H1 (cell line): ENCODE results near the gene MRPS12. TPM values are rescaled to one million over a fixed set of nuclear protein-coding genes. Genes with fewer than 3 reads are reported as not detected.

Source experiments
- CTCF ChIA-PET: fragments of 300-600 bp; sonication (Branson Sonifier 250); formaldehyde crosslinking; loops from one replicate; lab custom pipeline; 2021; ENCODE audit not compliant: partially characterized antibody; lab: Charles Lee
- POLR2A ChIA-PET: fragments of 300-600 bp; sonication (Branson Sonifier 250); formaldehyde crosslinking; loops from one replicate; lab custom pipeline; 2021; ENCODE audit warnings: inconsistent platforms; ENCODE audit not compliant: partially characterized antibody; lab: Charles Lee
- DNase-seq, 2 experiments: peaks; one replicate each; pipeline versions ENCODE4 v3.0.0 to v3.0.0-alpha.2; 2010 to 2022; ENCODE audit warnings: low spot score in 2 of 2, low read depth in 1 of 2, mixed read lengths in 1 of 2
- FAIRE-seq: peaks from 2 replicates; lab custom pipeline; 2011; peaks lifted over from hg19 to GRCh38; lab: Jason Lieb, UNC
- H2AFZ ChIP-seq: 2 replicates; pipeline ENCODE4 v1.8.1; 2012; ENCODE audit warnings: low read length, inconsistent platforms
- H2AK5ac ChIP-seq: 2 replicates; pipeline ENCODE4 v1.6.1; 2013; ENCODE audit warnings: low read depth, low read length
- H2BK120ac ChIP-seq: replicated peaks from 2 replicates; pipeline ENCODE3; 2013; ENCODE audit warnings: low read depth, low read length, inconsistent platforms
- H2BK12ac ChIP-seq: 2 replicates; pipeline ENCODE4 v1.6.1; 2013; ENCODE audit warnings: low read depth, low read length
- H2BK15ac ChIP-seq: 2 replicates; pipeline ENCODE4 v1.6.1; 2013; ENCODE audit warnings: low read length
- H2BK20ac ChIP-seq: 2 replicates; pipeline ENCODE4 v1.6.1; 2013; ENCODE audit warnings: low read length
- H2BK5ac ChIP-seq: 2 replicates; pipeline ENCODE4 v1.6.1; 2013; ENCODE audit warnings: low read depth, low read length
- H3K14ac ChIP-seq: 2 replicates; pipeline ENCODE4 v1.6.1; 2013; ENCODE audit warnings: inconsistent platforms; ENCODE audit not compliant: insufficient read length
- H3K18ac ChIP-seq: 2 replicates; pipeline ENCODE4 v1.6.1; 2013; ENCODE audit warnings: low read length; ENCODE audit errors: extremely low read depth
- H3K23ac ChIP-seq: 2 replicates; pipeline ENCODE4 v1.6.1; 2013; ENCODE audit warnings: inconsistent platforms; ENCODE audit not compliant: insufficient read length
- H3K23me2 ChIP-seq: 2 replicates; pipeline ENCODE4 v1.6.1; 2013; ENCODE audit warnings: low read depth, low read length
- H3K27ac ChIP-seq: 2 replicates; pipeline ENCODE4 v1.6.1; 2011; ENCODE audit warnings: low read depth, low read length, inconsistent platforms
- H3K27me3 ChIP-seq, 4 experiments: replicated peaks in 1 of 4; 1 replicate in 1 of 4; 2 replicates in 3 of 4; pipeline versions ENCODE4 v1.6.1 to v1.8.1; 2011 to 2013; ENCODE audit warnings: low read length in 3 of 4, mild to moderate bottlenecking in 3 of 4, inconsistent platforms in 2 of 4, mixed read lengths in 2 of 4, moderate library complexity in 1 of 4; ENCODE audit not compliant: control insufficient read depth in 3 of 4, insufficient read depth in 3 of 4; ENCODE audit errors: extremely low read depth in 1 of 4
- H3K36me3 ChIP-seq, 4 experiments: 2 replicates each; pipeline versions ENCODE4 v1.6.1 to v1.8.1; 2011 to 2013; ENCODE audit warnings: mild to moderate bottlenecking in 4 of 4, low read length in 3 of 4, moderate library complexity in 2 of 4, control low read depth in 1 of 4, inconsistent platforms in 1 of 4; ENCODE audit not compliant: insufficient read depth in 4 of 4, control insufficient read depth in 2 of 4
- H3K4ac ChIP-seq: replicated peaks from 2 replicates; pipeline ENCODE3; 2013; ENCODE audit warnings: low read length, low read depth, mixed read lengths, inconsistent platforms; ENCODE audit not compliant: insufficient read length
- H3K4me1 ChIP-seq, 4 experiments: replicated peaks in 1 of 4; 1 replicate in 1 of 4; 2 replicates in 3 of 4; pipeline versions ENCODE4 v1.6.1 to v1.8.1; 2011 to 2013; ENCODE audit warnings: low read length in 3 of 4, inconsistent platforms in 2 of 4, mixed read lengths in 1 of 4; ENCODE audit not compliant: insufficient read depth in 4 of 4, control insufficient read depth in 3 of 4
- H3K4me2 ChIP-seq, 2 experiments: 2 replicates each; pipeline versions ENCODE4 v1.6.1 to v1.8.1; 2011 to 2013; ENCODE audit warnings: low read depth in 2 of 2, low read length in 2 of 2, control low read depth in 1 of 2, inconsistent platforms in 1 of 2, mild to moderate bottlenecking in 1 of 2; ENCODE audit not compliant: insufficient read depth in 1 of 2
- H3K4me3 ChIP-seq, 4 experiments: fragments of 200-600, 300-600 bp in 1 of 4; sonication (generic), shearing (Covaris generic), sonication (Bioruptor Twin) in 1 of 4; 2 replicates each; pipeline versions ENCODE4 v1.5.1 to v1.8.1; 2011 to 2016; ENCODE audit warnings: low read length in 4 of 4, low read depth in 3 of 4, control low read depth in 2 of 4, inconsistent platforms in 2 of 4, mild to moderate bottlenecking in 2 of 4, mixed read lengths in 1 of 4, moderate library complexity in 1 of 4; ENCODE audit not compliant: insufficient read depth in 2 of 4; ENCODE audit errors: extremely low read depth in 1 of 4
- H3K56ac ChIP-seq: replicated peaks from 2 replicates; pipeline ENCODE3; 2013; ENCODE audit warnings: low read depth, mild to moderate bottlenecking, mixed read lengths, low read length, inconsistent platforms; ENCODE audit not compliant: insufficient read length
- H3K79me1 ChIP-seq: 2 replicates; pipeline ENCODE4 v1.6.1; 2013; ENCODE audit warnings: low read depth, low read length, control low read depth
- H3K79me2 ChIP-seq, 2 experiments: 2 replicates each; pipeline versions ENCODE4 v1.6.1 to v1.8.1; 2012 to 2013; ENCODE audit warnings: low read length in 2 of 2, mild to moderate bottlenecking in 2 of 2, inconsistent platforms in 1 of 2; ENCODE audit not compliant: insufficient read depth in 2 of 2, control insufficient read depth in 1 of 2
- H3K9ac ChIP-seq, 4 experiments: replicated peaks in 1 of 4; 1 replicate in 1 of 4; 2 replicates in 3 of 4; pipeline versions ENCODE4 v1.6.1 to v1.8.1; 2011 to 2013; ENCODE audit warnings: low read depth in 3 of 4, low read length in 3 of 4, control low read depth in 2 of 4, mild to moderate bottlenecking in 2 of 4, moderate library complexity in 2 of 4, inconsistent platforms in 1 of 4; ENCODE audit errors: extremely low read depth in 1 of 4
- H3K9me3 ChIP-seq, 2 experiments: 2 replicates each; pipeline versions ENCODE4 v1.6.1 to v1.8.1; 2012 to 2013; ENCODE audit warnings: mild to moderate bottlenecking in 2 of 2, moderate library complexity in 2 of 2, control low read depth in 1 of 2, inconsistent platforms in 1 of 2, low read depth in 1 of 2, low read length in 1 of 2, mixed read lengths in 1 of 2; ENCODE audit not compliant: insufficient read depth in 2 of 2
- H4K20me1 ChIP-seq, 2 experiments: replicated peaks in 1 of 2; 2 replicates each; pipeline versions ENCODE3 to v1.8.1; 2011 to 2013; ENCODE audit warnings: inconsistent platforms in 2 of 2, low read length in 2 of 2, mild to moderate bottlenecking in 1 of 2; ENCODE audit not compliant: insufficient read depth in 2 of 2, control insufficient read depth in 1 of 2
- H4K5ac ChIP-seq: 2 replicates; pipeline ENCODE4 v1.6.1; 2013; ENCODE audit warnings: low read length, low read depth, mixed read lengths, inconsistent platforms; ENCODE audit not compliant: insufficient read length
- H4K8ac ChIP-seq: 2 replicates; pipeline ENCODE4 v1.8.0; 2013; ENCODE audit warnings: mild to moderate bottlenecking, moderate library complexity, low read length, inconsistent platforms; ENCODE audit not compliant: insufficient read depth; ENCODE audit errors: extremely low read depth
- H4K91ac ChIP-seq: replicated peaks from 2 replicates; pipeline ENCODE3; 2013; ENCODE audit warnings: low read length, mixed read lengths, inconsistent platforms; ENCODE audit not compliant: insufficient read length
- E2F6 ChIP-seq: IDR thresholded peaks from 2 replicates; pipeline ENCODE4 v1.6.1; 2012; ENCODE audit warnings: inconsistent platforms
- JUN ChIP-seq: IDR thresholded peaks from 2 replicates; pipeline ENCODE4 v1.6.1; 2011; ENCODE audit warnings: low read depth, mild to moderate bottlenecking, improper control_type of control experiment, low read length
- MAX ChIP-seq: IDR thresholded peaks from 2 replicates; pipeline ENCODE4 v1.6.1; 2012; ENCODE audit warnings: inconsistent platforms
- NRF1 ChIP-seq: IDR thresholded peaks from 2 replicates; pipeline ENCODE4 v1.6.1; 2011; ENCODE audit warnings: mild to moderate bottlenecking, low read depth, low read length, improper control_type of control experiment
- PHF8 ChIP-seq: fragments of 200-600 bp; sonication (generic); conservative IDR thresholded peaks from 2 replicates; pipeline ENCODE4 v1.7.1; 2012; ENCODE audit warnings: low read depth, mild to moderate bottlenecking, inconsistent platforms, low read length, moderate library complexity
- POLR2A ChIP-seq, 2 experiments: IDR thresholded peaks; 1 replicate in 1 of 2; 2 replicates in 1 of 2; pipeline ENCODE4 v1.6.1; 2011; ENCODE audit warnings: low read depth in 2 of 2, low read length in 2 of 2, mild to moderate bottlenecking in 2 of 2; ENCODE audit errors: control extremely low read depth in 1 of 2
- RXRA ChIP-seq: IDR thresholded peaks from 2 replicates; pipeline ENCODE4 v1.6.1; 2011; ENCODE audit warnings: low read depth, mild to moderate bottlenecking, low read length, moderate library complexity; ENCODE audit not compliant: insufficient read depth
- SIN3A ChIP-seq, 2 experiments: IDR thresholded peaks in 1 of 2; conservative IDR thresholded peaks in 1 of 2; 2 replicates each; pipeline ENCODE4 v1.6.1; 2011 to 2012; ENCODE audit warnings: low read length in 2 of 2, improper control_type of control experiment in 1 of 2, low read depth in 1 of 2, mild to moderate bottlenecking in 1 of 2
- SIX5 ChIP-seq: IDR thresholded peaks from 2 replicates; pipeline ENCODE4 v1.6.1; 2011; ENCODE audit warnings: mild to moderate bottlenecking, low read depth, low read length
- TAF1 ChIP-seq: IDR thresholded peaks from 2 replicates; pipeline ENCODE4 v1.6.1; 2011; ENCODE audit warnings: mild to moderate bottlenecking, low read depth, low read length
- TEAD4 ChIP-seq: IDR thresholded peaks from 2 replicates; pipeline ENCODE4 v1.6.1; 2012; ENCODE audit warnings: low read depth, low read length, inconsistent platforms, mixed read lengths
- WGBS, 2 experiments: shearing (Covaris generic) in 1 of 2; methylation state at CpG; one replicate each; pipeline versions ENCODE4 v1.1.6 to v1.1.7; 2013 to 2015; ENCODE audit warnings: low lambda C conversion rate in 2 of 2, mixed read lengths in 2 of 2, inconsistent platforms in 1 of 2, low coverage in 1 of 2, missing lambda C conversion rate in 1 of 2; ENCODE audit not compliant: insufficient replicate concordance in 2 of 2, insufficient coverage in 1 of 2, insufficient read length in 1 of 2; ENCODE audit errors: extremely low coverage in 1 of 2, missing lambda C conversion rate in 1 of 2; 5-methylcytosine and 5-hydroxymethylcytosine counted together
- polyA plus RNA-seq, 7 experiments: library from polyadenylated mRNA; depleted of rRNA in 3 of 7; stranded (reverse) in 5 of 7; unstranded in 2 of 7; fragments of >200 nt in 5 of 7; fragments of 200-250 nt in 2 of 7; gene quantifications; 1 replicate in 5 of 7; 2 replicates in 1 of 7; 4 replicates in 1 of 7; pipeline versions ENCODE4 v1.2.1 to v1.2.3, GENCODE V29; 2011 to 2013; ENCODE audit warnings: missing spikeins in 2 of 7, mixed read lengths in 2 of 7
- total RNA-seq: library from RNA; stranded (reverse); fragmentation: NEBNext Ultra II Directional; extraction: Animal tissue kit (Norgen Biotek cat#: 25700); gene quantifications from 2 replicates; pipeline ENCODE4 v1.2.1, GENCODE V29; 2021

MRPS12 gene
- total and polyA plus RNA-seq, 2 of the 8 experiments (the other 6 are each of a cell fraction or from before 2014, with no cell fraction given), result 79.0 to 175 TPM

GRCh38 chr19:38900202-38900629 is 30.5 kb upstream of the MRPS12 start:
- CTCF ChIA-PET, result interaction anchor here (0.6 to 2.3 kb wide), 10 partner anchors 9 to 215 kb away, joined by 3 to 11 read pairs (median 4); partner anchors contain the start of genes CCER2, MRPS12 and SARS2
- 0 out of 4 replicates have a peak, but pooled peaks of 1 of the 2 experiments have one; percentile 53 for TF ChIP-seq SIN3A (conservative IDR thresholded peaks at IDR 0.05 in 1 of 2, IDR thresholded peaks at IDR 0.05 in 1 of 2; ENCODE audit: low read depth in 1 of 2, low read length in 2 of 2)
- TF ChIP-seq TAF1, result peak; percentile 79
- TF ChIP-seq SIX5, result no peak
- no peak for TF ChIP-seq RXRA
- TF ChIP-seq NRF1, result no peak
- TF ChIP-seq JUN, result no peak
- no peak; the same call in 1 of the 2 replicates for TF ChIP-seq PHF8
- no peak for TF ChIP-seq E2F6
- peak in 1 of 2 experiments; percentile 60; a peak in 1 of 3 replicates for TF ChIP-seq POLR2A (IDR thresholded peaks at IDR 0.05; ENCODE audit: control extremely low read depth in 1 of 2, low read depth in 2 of 2, low read length in 2 of 2)
- 0 out of 2 replicates have a peak, but pooled peaks have one; percentile 26 for TF ChIP-seq TEAD4
- peak; percentile 4; the same call in 1 of the 2 replicates for TF ChIP-seq MAX

More at GRCh38 chr19:38900202-38900629, 30.5 kb upstream of the MRPS12 start:
- POLR2A ChIA-PET, result interaction anchor here (0.5 to 2.5 kb wide), 23 partner anchors 9 to 1534 kb away, joined by 3 to 11 read pairs (median 4); partner anchors contain the start of genes CCER2, ECH1, FBXO17 and MRPS12
- H4K91ac ChIP-seq, result peak overlapping the region; percentile 52
- no peak for FAIRE-seq
- peaks cover 0 to 2% (median 0%) of the 10 kb centered on the region in 4 experiments; a peak in 2 of 8 replicates for H3K36me3 ChIP-seq
- H3K4me3 ChIP-seq, result peak overlapping the region; percentile 74 to 90 (median 84)
- H3K27ac ChIP-seq, result peak overlapping the region; percentile 80
- H3K27me3 ChIP-seq, result peaks cover 0 to 9% (median 4%) of the 10 kb centered on the region in 4 experiments; a peak in 3 of 7 replicates
- H4K20me1 ChIP-seq, result peaks cover 0 to 3% of the 10 kb centered on the region in 2 experiments
- H2BK5ac ChIP-seq, result no peak overlapping the region
- H3K18ac ChIP-seq, result peak overlapping the region; percentile 66; the same call in 1 of the 2 replicates
- no peak overlapping the region for H2BK15ac ChIP-seq
- peaks cover 0 to 16% of the 10 kb centered on the region in 2 experiments; a peak in 2 of 4 replicates for H3K79me2 ChIP-seq
- H2AFZ ChIP-seq, result 0 out of 2 replicates have a peak overlapping the region, but pooled peaks have one; percentile 7
- H4K5ac ChIP-seq, result peak overlapping the region; percentile 58
- peak overlapping the region in 3 of 4 experiments; percentile 76 to 83 (median 78); a peak in 6 of 7 replicates for H3K9ac ChIP-seq
- DNase-seq, result no peak
- H3K4me1 ChIP-seq, result peaks cover 0 to 9% (median 3%) of the 10 kb centered on the region in 4 experiments; a peak in 4 of 7 replicates
- peaks cover 13% of the 10 kb centered on the region; the same call in 1 of the 2 replicates for H3K23me2 ChIP-seq
- no peak overlapping the region for H2AK5ac ChIP-seq
- 0 out of 4 replicates have a peak, but pooled peaks cover 0 to 2% of the 10 kb centered on the region in 2 experiments for H3K9me3 ChIP-seq
- H2BK20ac ChIP-seq, result no peak overlapping the region
- H2BK12ac ChIP-seq, result no peak overlapping the region
- peak overlapping the region; percentile 84 to 94 for H3K4me2 ChIP-seq
- H3K4ac ChIP-seq, result peak overlapping the region; percentile 1
- WGBS, 2 experiments, result 9 to 100% methylated on average over 1 to 8 of the region's 8 CpGs
- H2BK120ac ChIP-seq, result no peak overlapping the region
- peak overlapping the region; percentile 86; the same call in 1 of the 2 replicates for H4K8ac ChIP-seq
- no peak overlapping the region for H3K23ac ChIP-seq
- H3K79me1 ChIP-seq, result no peaks in the 10 kb centered on the region; the same call in 1 of the 2 replicates
- H3K56ac ChIP-seq, result no peak overlapping the region
- no peak overlapping the region for H3K14ac ChIP-seq
